OCI-LY3 (cell line): ENCODE results near the gene UIMC1.

Source experiments
- H2AFZ ChIP-seq: fragments of 200-600, 300-600 bp; shearing (Covaris generic); 2 replicates; pipeline ENCODE4 v1.6.0; 2014; ENCODE audit warnings: antibody characterized with exemption, low read depth, low read length
- H3K27ac ChIP-seq: fragments of 200-600, 300-600 bp; sonication (generic); 2 replicates; pipeline ENCODE4 v1.5.1; 2014; ENCODE audit warnings: mild to moderate bottlenecking, low read length, moderate library complexity, mixed read lengths
- H3K27me3 ChIP-seq: fragments of 200-600, 300-600 bp; sonication (generic); 2 replicates; pipeline ENCODE4 v1.6.1; 2014; ENCODE audit warnings: low read depth, low read length, mixed read lengths
- H3K36me3 ChIP-seq: fragments of 200-600, 300-600 bp; sonication (generic); replicated peaks from 2 replicates; pipeline ENCODE3; 2014; ENCODE audit warnings: low read depth, low read length, mixed read lengths
- H3K4me1 ChIP-seq: fragments of 300-600, 200-600 bp; sonication (generic); 2 replicates; pipeline ENCODE4 v1.6.1; 2014; ENCODE audit warnings: low read length, mixed read lengths
- H3K4me2 ChIP-seq: fragments of 200-600, 300-600 bp; sonication (generic); 2 replicates; pipeline ENCODE4 v1.6.1; 2014; ENCODE audit warnings: low read length, mixed read lengths
- H3K4me3 ChIP-seq: fragments of 300-600, 200-600 bp; sonication (generic); 2 replicates; pipeline ENCODE4 v1.5.1; 2014; ENCODE audit warnings: antibody characterized with exemption, mild to moderate bottlenecking, low read length, moderate library complexity
- H3K79me2 ChIP-seq: fragments of 300-600, 200-600 bp; shearing (Covaris generic); 2 replicates; pipeline ENCODE4 v1.6.1; 2014; ENCODE audit warnings: mild to moderate bottlenecking, low read length, mixed read lengths
- H3K9ac ChIP-seq: fragments of 300-600, 200-600 bp; shearing (Covaris generic); 2 replicates; pipeline ENCODE4 v1.6.0; 2014; ENCODE audit warnings: mild to moderate bottlenecking, low read length, moderate library complexity
- H3K9me3 ChIP-seq: fragments of 200-600, 300-600 bp; shearing (Covaris generic); 2 replicates; pipeline ENCODE4 v1.6.1; 2014; ENCODE audit warnings: low read length, mixed read lengths; ENCODE audit not compliant: insufficient read depth
- H4K20me1 ChIP-seq: fragments of 200-600, 300-600 bp; sonication (generic); 2 replicates; pipeline ENCODE4 v1.6.1; 2016; ENCODE audit warnings: low read length, mixed read lengths; ENCODE audit not compliant: insufficient read depth
- EZH2phosphoT487 ChIP-seq: fragments of 200-600 bp; shearing (Covaris generic); IDR thresholded peaks from 2 replicates; pipeline ENCODE4 v1.6.1; 2018; ENCODE audit warnings: antibody characterized with exemption, mixed run types, low read depth
- TF ChIP-seq, protein P1 (sequence below): fragments of 200-600, 300-600 bp; sonication (generic); IDR thresholded peaks from 2 replicates; pipeline ENCODE4 v1.5.1; 2014; ENCODE audit warnings: antibody characterized with exemption, low read length, low read depth

Gene UIMC1

GRCh38 chr5:176956756-176957155 lies 49.8 kb downstream of the UIMC1 start:
- Histone ChIP-seq H3K36me3 (peaks cover 37% of the 10 kb centered on the region), H3K27me3 (no peaks in the 10 kb centered on the region), H3K79me2 (no peaks in the 10 kb centered on the region), H3K27ac (no peak overlapping the region), H3K4me2 (no peak overlapping the region), H3K9ac (no peak overlapping the region), H3K4me3 (no peak overlapping the region), H3K4me1 (no peaks in the 10 kb centered on the region), H3K9me3 (no peaks in the 10 kb centered on the region), H4K20me1 (no peaks in the 10 kb centered on the region), H2AFZ (no peak overlapping the region)
- TF ChIP-seq, protein P1, sequence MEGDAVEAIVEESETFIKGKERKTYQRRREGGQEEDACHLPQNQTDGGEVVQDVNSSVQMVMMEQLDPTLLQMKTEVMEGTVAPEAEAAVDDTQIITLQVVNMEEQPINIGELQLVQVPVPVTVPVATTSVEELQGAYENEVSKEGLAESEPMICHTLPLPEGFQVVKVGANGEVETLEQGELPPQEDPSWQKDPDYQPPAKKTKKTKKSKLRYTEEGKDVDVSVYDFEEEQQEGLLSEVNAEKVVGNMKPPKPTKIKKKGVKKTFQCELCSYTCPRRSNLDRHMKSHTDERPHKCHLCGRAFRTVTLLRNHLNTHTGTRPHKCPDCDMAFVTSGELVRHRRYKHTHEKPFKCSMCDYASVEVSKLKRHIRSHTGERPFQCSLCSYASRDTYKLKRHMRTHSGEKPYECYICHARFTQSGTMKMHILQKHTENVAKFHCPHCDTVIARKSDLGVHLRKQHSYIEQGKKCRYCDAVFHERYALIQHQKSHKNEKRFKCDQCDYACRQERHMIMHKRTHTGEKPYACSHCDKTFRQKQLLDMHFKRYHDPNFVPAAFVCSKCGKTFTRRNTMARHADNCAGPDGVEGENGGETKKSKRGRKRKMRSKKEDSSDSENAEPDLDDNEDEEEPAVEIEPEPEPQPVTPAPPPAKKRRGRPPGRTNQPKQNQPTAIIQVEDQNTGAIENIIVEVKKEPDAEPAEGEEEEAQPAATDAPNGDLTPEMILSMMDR, result no peak
- TF ChIP-seq EZH2phosphoT487, result no peak

DNA sequence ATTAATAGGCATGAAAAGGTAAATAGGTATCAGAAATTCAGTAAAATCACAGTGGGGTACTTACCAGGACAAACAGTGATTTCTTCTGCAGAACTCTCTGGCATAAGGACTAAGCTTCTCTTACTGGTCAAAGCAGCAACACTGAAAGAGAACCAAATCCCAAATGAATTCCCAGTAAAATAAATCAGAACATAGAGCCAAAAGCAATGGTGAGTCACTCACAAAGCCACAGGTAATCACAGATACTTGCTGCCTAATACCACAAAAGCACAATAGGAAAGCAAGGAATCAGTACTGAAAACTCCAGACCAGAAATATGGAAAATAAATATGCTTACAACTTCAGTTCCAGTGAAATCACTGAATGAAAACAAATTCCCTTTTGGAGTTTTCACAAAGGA lies 50.7 kb downstream of the UIMC1 start:
- Histone ChIP-seq H4K20me1 (no peaks in the 10 kb centered on the region), H3K36me3 (peaks cover 44% of the 10 kb centered on the region), H3K4me3 (no peak overlapping the region), H3K9ac (no peak overlapping the region), H3K4me1 (no peaks in the 10 kb centered on the region), H2AFZ (no peak overlapping the region), H3K4me2 (no peak overlapping the region), H3K9me3 (no peaks in the 10 kb centered on the region), H3K79me2 (no peaks in the 10 kb centered on the region), H3K27ac (no peak overlapping the region), H3K27me3 (no peaks in the 10 kb centered on the region)
- TF ChIP-seq, protein P1, result no peak
- TF ChIP-seq EZH2phosphoT487, result no peak

GRCh38 chr5:176954050-176954449 lies 52.5 kb downstream of the UIMC1 start:
- Histone ChIP-seq H3K4me2 (no peak overlapping the region), H3K9me3 (no peaks in the 10 kb centered on the region), H3K4me3 (no peak overlapping the region), H3K79me2 (no peaks in the 10 kb centered on the region), H3K27ac (no peak overlapping the region), H3K27me3 (no peaks in the 10 kb centered on the region), H4K20me1 (no peaks in the 10 kb centered on the region), H3K4me1 (no peaks in the 10 kb centered on the region), H3K9ac (no peak overlapping the region), H2AFZ (no peak overlapping the region), H3K36me3 (peaks cover 48% of the 10 kb centered on the region)
- TF ChIP-seq, protein P1, result no peak
- TF ChIP-seq EZH2phosphoT487, result no peak

DNA sequence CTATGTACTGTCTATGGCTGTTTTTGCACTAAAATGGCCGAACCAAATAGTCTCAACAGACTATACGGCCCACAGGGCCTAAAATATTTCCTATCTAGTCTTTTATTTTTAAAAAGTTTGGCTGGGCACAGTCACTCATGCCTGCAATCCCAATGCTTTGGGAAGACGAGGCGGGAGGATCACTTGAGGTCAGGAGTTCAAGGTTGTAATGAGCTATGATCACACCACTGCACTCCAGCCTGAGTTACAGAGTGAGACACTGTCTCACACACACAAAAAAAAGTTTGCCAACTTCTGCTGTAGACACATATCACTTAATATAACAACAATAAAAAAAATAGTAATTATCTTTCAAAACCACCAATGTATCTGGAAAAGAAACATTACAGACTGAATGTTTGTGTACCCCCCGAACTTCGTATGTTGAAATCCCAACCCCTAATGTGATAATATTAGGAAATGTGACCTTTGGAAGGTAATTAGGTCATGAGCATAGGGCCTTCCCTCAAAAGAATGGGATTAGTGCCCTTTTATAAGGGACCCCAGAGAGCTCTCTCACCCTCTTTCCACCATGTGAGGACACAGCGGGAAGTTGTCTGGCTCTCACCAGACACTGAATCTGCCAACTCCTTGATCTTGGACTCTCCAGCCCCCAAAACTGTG lies 53.9 kb downstream of the UIMC1 start:
- H3K36me3 ChIP-seq, result peaks cover 52% of the 10 kb centered on the region
- no peak overlapping the region for H3K9ac ChIP-seq
- no peak overlapping the region for H3K4me2 ChIP-seq
- H3K27ac ChIP-seq, result no peak overlapping the region
- TF ChIP-seq EZH2phosphoT487, result no peak
- TF ChIP-seq, protein P1, result no peak
- no peaks in the 10 kb centered on the region for H3K27me3 ChIP-seq
- H3K9me3 ChIP-seq, result no peaks in the 10 kb centered on the region
- H4K20me1 ChIP-seq, result no peaks in the 10 kb centered on the region
- H3K79me2 ChIP-seq, result no peaks in the 10 kb centered on the region
- no peak overlapping the region for H2AFZ ChIP-seq
- no peaks in the 10 kb centered on the region for H3K4me1 ChIP-seq
- no peak overlapping the region for H3K4me3 ChIP-seq
